RKO (cell line): Measurements from ENCODE around the gene ROR2.
"Not testable (repeated sequence)": the region's sequence is repeated elsewhere in the genome, so short reads cannot be mapped to it uniquely, and the experiment has no call there.

Experiments used
- DNase-seq: peaks from one replicate; pipeline ENCODE4 v3.0.0-alpha.2; 2016; ENCODE audit warnings: low spot score

The ROR2 gene

GRCh38 chr9:91796516-91796915, 153.5 kb downstream of the ROR2 start:
- not testable (repeated sequence) for DNase-seq

GRCh38 chr9:91795598-91796241, 154.3 kb downstream of the ROR2 start:
- peak; percentile 21 for DNase-seq

- DNase-seq: not testable (repeated sequence)
Measured at GRCh38 chr9:91793371-91793770, 156.7 kb downstream of the ROR2 start.

- DNase-seq: peak; percentile 44
Measured at GRCh38 chr9:91790917-91791316, 159.1 kb downstream of the ROR2 start.

- DNase-seq: peak; percentile 41
Measured at GRCh38 chr9:91789941-91790340, 160.1 kb downstream of the ROR2 start.

GRCh38 chr9:91787931-91788330, 162.1 kb downstream of the ROR2 start:
- no peak for DNase-seq

- DNase-seq: no peak
Measured at GRCh38 chr9:91786132-91786896, 163.7 kb downstream of the ROR2 start.

- DNase-seq: no peak
Measured at GRCh38 chr9:91785447-91785842, 164.6 kb downstream of the ROR2 start.

GRCh38 chr9:91784673-91785446, 165.2 kb downstream of the ROR2 start:
- DNase-seq: no peak

- DNase-seq: no peak
Measured at GRCh38 chr9:91783876-91784672, 166.0 kb downstream of the ROR2 start.

- DNase-seq: no peak
Measured at GRCh38 chr9:91783411-91783810, 166.6 kb downstream of the ROR2 start.

- no peak for DNase-seq
Measured at GRCh38 chr9:91782708-91783214, 167.3 kb downstream of the ROR2 start.

GRCh38 chr9:91781906-91782305, 168.1 kb downstream of the ROR2 start:
- DNase-seq: no peak

- DNase-seq: no peak
Measured at GRCh38 chr9:91781116-91781515, 168.9 kb downstream of the ROR2 start.

GRCh38 chr9:91778031-91778430, 172.0 kb downstream of the ROR2 start:
- DNase-seq: no peak

- DNase-seq: no peak
Measured at GRCh38 chr9:91777292-91777830, 172.7 kb downstream of the ROR2 start.

GRCh38 chr9:91776409-91777291, 173.4 kb downstream of the ROR2 start:
- DNase-seq: no peak

- no peak for DNase-seq
Measured at GRCh38 chr9:91775708-91776028, 174.4 kb downstream of the ROR2 start.

- DNase-seq: peak; percentile 69
Measured at GRCh38 chr9:91775011-91775707, 174.9 kb downstream of the ROR2 start.

GRCh38 chr9:91773156-91773555, 176.9 kb downstream of the ROR2 start:
- DNase-seq: no peak
